NOMO-1 treated with DMSO at 0.1 percent for 48 hours (cell line): Measurements from ENCODE around the gene IL22RA1.

Experiments used
- DNase-seq: peaks from one replicate; lab custom pipeline; 2025; ENCODE audit not compliant: unreplicated experiment; lab: John Stamatoyannopoulos, UW

IL22RA1 gene

GRCh38 chr1:24142546-24143534 is at the start of gene IL22RA1:
TSS of gene IL22RA1 (minus strand) at chr1:24143140. CDS start at chr1:24143082, 58 bp downstream.
- DNase-seq = no peak

- peak; percentile 62 for DNase-seq
Observed at GRCh38 chr1:24191860-24192259, 48.9 kb upstream of the IL22RA1 start.

GRCh38 chr1:24190983-24191461 is 48.1 kb upstream of the IL22RA1 start:
- DNase-seq = peak; percentile 47

GRCh38 chr1:24189528-24189927 is 46.6 kb upstream of the IL22RA1 start:
- DNase-seq = peak; percentile 35

GRCh38 chr1:24186993-24187790 is 44.3 kb upstream of the IL22RA1 start, which contains the start of gene IFNLR1:
TSS of gene IFNLR1 (minus strand) at chr1:24187289. CDS start at chr1:24187248, 41 bp downstream.
- DNase-seq = peak; percentile 36

GRCh38 chr1:24186711-24186992 is 43.7 kb upstream of the IL22RA1 start:
- DNase-seq = no peak

- DNase-seq = no peak
Observed at GRCh38 chr1:24186031-24186710, 43.2 kb upstream of the IL22RA1 start.

- no peak for DNase-seq
Observed at GRCh38 chr1:24185076-24185475, 42.1 kb upstream of the IL22RA1 start.

GRCh38 chr1:24182061-24182460 is 39.1 kb upstream of the IL22RA1 start:
- DNase-seq = no peak

GRCh38 chr1:24181619-24182018 is 38.7 kb upstream of the IL22RA1 start:
- no peak for DNase-seq

- no peak for DNase-seq
Observed at GRCh38 chr1:24180676-24181075, 37.7 kb upstream of the IL22RA1 start.

GRCh38 chr1:24179251-24179840 is 36.4 kb upstream of the IL22RA1 start:
- DNase-seq = no peak

GRCh38 chr1:24178407-24178806 is 35.5 kb upstream of the IL22RA1 start:
- peak; percentile 20 for DNase-seq

- DNase-seq = no peak
Observed at GRCh38 chr1:24177161-24177560, 34.2 kb upstream of the IL22RA1 start.

- DNase-seq = no peak
Observed at GRCh38 chr1:24175033-24175755, 32.3 kb upstream of the IL22RA1 start.

- peak; percentile 90 for DNase-seq
Observed at GRCh38 chr1:24173638-24174575, 31.0 kb upstream of the IL22RA1 start.

- no peak for DNase-seq
Observed at GRCh38 chr1:24172598-24172997, 29.7 kb upstream of the IL22RA1 start.

- no peak for DNase-seq
Observed at GRCh38 chr1:24169286-24169685, 26.3 kb upstream of the IL22RA1 start.

GRCh38 chr1:24168245-24168644 is 25.3 kb upstream of the IL22RA1 start:
- no peak for DNase-seq
